Transverse colon (tissue), 4 donors: Measurements from ENCODE around the gene LLCFC1.

Source experiments
- CTCF ChIP-seq, 5 experiments: fragments of 200-600 bp in 3 of 5; fragments of 450-650 bp in 2 of 5; sonication (generic) in 3 of 5; IDR thresholded peaks; 1 replicate in 2 of 5; 2 replicates in 3 of 5; pipeline ENCODE4 v1.5.1; 2016 to 2017; ENCODE audit warnings: antibody characterized with exemption in 5 of 5, inconsistent platforms in 3 of 5, mild to moderate bottlenecking in 2 of 5, moderate library complexity in 1 of 5
- EP300 ChIP-seq: sonication (generic); formaldehyde crosslinking; IDR thresholded peaks from one replicate; pipeline ENCODE4 v1.6.1; 2017; ENCODE audit warnings: antibody characterized with exemption, low read depth
- POLR2A ChIP-seq: fragments of 450-650 bp; IDR thresholded peaks from one replicate; pipeline ENCODE4 v1.6.1; 2016; ENCODE audit warnings: antibody characterized with exemption, mild to moderate bottlenecking, moderate library complexity
- POLR2AphosphoS5 ChIP-seq, 3 donors: sonication (generic); formaldehyde crosslinking; IDR thresholded peaks; one replicate each; pipeline ENCODE4 v1.6.1; 2016; ENCODE audit warnings: antibody characterized with exemption in 3 of 3

GRCh38 chr7:142889816-142890215, 49.5 kb upstream of the LLCFC1 start:
- TF ChIP-seq CTCF (IDR thresholded peaks at IDR 0.05) (no peak), POLR2A (no peak), POLR2AphosphoS5 (IDR thresholded peaks at IDR 0.05) (no peak), EP300 (no peak)
